ENCODE results near the gene ATG9A.

The ATG9A gene

DNA sequence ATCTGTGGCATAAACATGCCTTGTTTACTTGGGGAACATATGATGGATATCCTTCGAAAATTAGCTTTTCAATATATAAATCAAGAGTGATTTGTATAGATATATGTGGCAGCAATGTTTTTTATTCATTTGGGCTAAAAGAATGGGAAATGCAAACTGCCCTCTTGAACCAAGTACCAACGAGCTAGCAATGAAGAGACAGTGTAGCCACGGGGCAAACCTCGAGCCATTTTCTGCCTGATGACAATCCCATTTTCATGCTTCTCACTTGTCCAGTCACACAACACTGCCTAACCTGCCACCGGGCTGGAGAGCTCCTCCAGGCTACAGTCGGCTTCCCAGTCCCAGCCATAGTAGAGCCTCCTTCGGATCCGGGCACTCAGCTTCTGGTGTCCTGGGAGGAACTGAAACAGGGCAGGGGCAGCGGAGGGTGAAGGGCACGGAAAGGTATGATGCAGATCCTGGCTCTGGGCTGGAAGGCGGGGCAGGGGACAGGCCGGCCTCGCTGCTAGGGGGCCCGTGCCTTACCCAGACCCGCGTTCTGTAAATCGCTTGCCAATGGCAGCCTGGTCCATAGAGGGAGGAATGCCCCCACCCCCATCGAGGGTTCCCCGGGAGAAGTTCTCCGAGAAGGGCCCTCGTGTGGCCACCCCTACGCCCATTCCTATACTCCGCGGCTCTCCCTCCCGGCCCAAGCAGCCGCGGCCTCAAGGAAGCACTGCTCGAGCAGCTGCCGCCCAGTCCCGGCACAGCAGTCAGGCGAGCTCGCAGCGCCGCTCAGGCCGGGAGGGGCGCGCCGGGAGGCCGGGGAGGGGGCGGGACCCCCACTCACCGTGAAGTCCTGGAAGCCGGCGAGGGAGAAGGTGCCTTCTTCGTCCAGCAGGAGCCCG is 53.3 kb downstream of the ATG9A start:
- DNase-seq, result no peak

DNA sequence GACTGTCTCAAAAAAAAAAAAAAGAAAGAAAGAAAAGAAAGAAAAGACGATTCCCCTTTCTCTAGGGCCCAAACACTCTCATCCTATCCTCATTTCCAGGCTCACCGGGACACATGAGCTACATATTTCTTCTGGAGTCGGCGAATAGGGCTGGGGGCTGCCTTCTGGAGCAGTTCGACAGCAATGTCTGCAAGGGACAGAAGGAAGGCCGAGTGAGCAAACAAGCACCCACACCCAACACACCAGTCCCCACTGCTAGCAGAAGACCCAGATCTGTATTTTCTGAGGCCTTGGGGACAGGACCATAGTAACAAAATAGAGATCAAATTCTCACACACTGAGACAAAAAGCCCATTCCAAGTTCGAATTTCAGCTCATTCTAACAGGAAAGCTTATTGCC is 54.0 kb downstream of the ATG9A start:
- DNase-seq, result no peak

DNA sequence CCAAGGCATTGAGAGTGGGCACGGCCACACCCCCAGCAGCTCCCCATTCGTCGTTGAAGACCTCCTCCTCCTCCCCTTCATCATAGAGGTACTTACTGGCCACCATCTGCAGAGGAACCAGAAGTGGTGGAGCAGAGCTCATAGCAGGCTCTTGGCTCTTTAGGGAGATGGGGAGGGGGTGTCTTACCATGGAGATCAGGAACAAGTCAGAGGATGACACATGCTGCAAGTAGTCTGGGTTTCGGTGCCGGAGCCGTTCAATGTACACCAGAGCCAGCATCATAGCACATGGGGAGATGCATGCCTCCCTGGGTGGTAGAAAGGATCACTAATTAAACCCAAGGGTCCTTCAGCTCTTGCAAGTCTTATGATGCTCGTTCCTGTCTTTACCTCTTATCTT is 54.6 kb downstream of the ATG9A start:
- DNase-seq, result no peak

DNA sequence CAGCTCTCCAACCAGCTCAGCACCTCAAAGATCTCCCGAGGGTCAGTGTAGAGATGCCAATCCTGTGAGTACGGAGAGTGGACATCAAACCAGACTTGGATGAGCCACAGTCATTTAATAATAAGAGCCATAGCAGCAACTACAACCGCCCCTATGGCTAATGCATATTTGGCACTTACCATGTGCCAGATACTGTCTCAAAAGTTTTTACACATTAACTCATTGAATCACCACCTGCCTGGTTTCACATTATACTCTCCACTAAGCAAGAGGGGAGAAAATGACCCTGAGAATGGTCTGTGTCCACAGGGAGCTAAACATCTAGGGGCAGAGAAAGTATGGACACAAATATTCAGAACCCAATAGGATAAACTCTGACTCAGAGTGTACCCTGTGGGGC is 55.3 kb downstream of the ATG9A start:
- DNase-seq, result no peak

DNA sequence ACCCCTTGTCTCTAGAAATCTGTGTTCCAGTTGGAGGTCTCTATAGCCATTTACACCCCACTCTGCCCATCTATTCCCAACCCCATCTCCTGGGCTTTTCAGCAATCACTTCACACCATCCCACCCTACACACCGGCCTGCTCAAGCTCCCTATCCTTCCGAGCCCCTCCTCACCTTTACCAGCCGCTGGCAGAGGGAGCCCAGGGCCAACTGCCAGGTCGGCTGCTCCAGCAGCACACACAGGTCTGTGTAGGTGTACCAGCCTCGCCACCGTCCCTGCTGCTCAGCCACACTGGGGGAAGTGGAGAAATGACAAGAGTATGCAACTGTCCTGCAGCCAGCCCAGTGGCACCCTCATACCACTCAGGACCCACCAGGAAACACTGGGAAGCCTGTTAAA is 56.3 kb downstream of the ATG9A start:
- DNase-seq, result no peak

DNA sequence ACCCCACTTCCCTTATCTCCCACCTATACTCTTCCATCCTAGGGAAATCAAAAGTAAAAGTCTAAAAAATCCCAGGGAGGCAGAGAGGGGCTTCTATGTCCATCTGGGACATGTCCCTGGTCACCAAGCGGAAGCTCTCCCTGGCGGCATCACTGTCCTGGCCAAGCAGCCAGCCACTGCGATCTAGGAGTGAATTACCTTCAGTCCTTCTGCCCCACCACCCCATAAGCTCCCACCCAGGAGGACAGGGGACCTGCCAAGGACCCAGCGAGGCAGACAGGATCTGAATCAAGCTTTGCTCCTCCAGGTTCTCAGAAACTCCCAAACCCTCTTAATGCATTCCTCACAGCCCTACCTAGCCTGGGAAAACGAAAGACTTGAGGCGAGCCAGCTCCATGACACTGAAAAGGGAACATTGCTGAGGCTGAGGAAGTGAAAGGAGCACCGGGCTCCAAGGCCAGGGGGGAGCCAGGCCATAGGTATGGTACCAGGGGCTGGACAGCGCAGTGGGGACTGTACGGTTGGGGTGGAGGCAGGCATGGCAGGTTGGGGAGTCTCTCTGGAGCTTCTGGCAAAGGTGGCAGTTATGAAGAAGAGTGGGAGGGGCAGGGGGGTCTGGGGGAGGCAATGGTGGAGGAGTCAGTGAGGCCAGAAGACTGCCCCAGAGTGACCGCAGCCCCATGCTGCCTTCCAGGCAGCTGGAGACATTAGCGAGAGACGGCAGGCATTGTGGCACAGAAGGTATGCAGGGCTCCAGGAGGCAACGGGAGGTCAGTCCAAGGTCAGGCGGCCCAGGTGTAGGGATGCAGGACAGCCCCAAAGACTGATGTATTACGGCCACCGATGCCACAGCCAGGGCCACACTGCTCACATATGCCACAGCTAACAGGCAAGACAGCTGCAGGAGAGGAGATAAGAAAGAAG is 56.9 kb downstream of the ATG9A start:
- DNase-seq, result no peak

DNA sequence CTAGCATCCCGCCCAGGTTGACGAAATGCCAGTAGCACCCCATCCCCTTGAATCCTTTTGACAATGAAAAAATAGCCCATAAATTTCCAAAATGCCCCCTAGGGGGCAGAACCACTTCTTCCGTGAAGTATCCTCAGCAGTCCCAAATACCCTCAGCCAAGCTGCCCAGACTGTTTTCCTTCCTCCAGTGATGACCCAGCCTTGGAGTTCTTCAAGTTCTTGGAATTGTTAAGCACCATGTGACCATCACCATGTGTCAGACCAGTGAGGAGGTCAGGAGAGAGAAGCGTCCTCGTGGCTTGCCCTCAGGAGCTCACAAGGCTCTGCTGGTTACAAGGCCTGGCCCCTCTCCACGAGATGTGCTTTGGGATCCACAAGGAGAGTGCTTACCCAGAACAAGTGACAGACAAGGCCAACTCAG is 58.2 kb downstream of the ATG9A start:
- DNase-seq, result no peak

DNA sequence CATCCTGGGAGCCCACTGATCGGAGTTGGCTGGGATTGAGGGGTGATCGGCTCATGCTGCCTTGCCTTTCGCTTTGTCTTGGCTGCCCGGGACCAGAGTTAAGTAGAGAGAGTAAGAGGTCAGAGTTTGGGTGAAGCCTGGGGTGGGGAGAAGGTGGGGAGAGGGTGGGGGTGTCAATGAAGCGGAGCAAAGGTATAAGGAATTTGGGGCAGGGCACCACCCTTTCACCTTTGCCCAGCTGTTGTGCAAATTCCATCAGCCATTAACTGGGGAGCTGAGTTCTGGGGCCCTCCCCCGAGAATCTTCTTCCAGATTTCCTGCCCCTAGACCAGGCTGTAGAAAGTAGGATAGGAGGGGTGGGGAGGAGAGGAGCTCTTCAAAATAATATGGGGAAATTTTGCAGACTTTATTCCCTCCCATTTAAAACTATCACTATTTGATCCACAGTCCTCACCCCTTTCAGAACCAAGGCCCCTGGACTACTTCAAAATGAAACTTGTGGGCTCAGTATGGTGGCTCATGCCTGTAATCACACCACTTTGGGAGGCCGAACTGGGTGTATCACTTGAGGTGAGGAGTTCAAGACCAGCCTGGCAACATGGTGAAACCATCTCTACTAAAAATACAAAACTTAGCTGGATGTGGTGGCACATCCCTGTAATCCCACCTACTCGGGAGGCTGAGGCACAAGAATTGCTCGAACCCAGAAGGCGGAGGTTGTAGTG is 59.3 kb downstream of the ATG9A start, which contains the start of gene SLC23A3:
TSS of gene SLC23A3 (minus strand) at position 100 of the 725 bp plus-strand sequence. CDS start at position 55, 45 bp downstream.
- no peak for DNase-seq
